NCI-H446 (cell line): ENCODE data around the gene TRPC5OS.

Source experiments
- DNase-seq, 2 experiments: peaks; one replicate each; lab custom pipeline; 2025; lab: John Stamatoyannopoulos, UW

The TRPC5OS gene

GRCh38 chrX:111896148-111896547 lies 20.2 kb downstream of the TRPC5OS start:
- DNase-seq: no peak

GRCh38 chrX:111914398-111915090 lies 38.6 kb downstream of the TRPC5OS start:
- no peak for DNase-seq

GRCh38 chrX:111917591-111917990 lies 41.6 kb downstream of the TRPC5OS start:
- DNase-seq: no peak

DNA sequence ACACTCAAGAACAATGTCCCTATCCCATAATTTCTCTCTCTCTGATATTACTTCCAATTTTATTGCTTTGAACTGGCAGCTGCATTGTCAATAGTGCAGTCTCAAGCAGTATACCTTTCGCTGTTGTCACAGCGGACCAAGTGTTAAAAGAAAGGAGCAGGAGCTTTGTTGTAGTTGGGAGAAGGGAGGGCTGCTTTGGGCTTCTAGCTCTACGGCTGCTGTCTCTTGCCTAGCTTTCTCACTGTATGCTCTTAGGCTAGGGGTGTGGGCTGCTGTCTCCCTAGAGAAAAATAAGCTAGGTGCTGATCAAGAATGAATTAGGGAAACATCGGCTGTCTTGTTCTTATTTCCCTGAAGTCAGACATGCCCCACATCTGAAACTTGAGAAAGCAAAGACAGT lies 52.5 kb downstream of the TRPC5OS start:
- DNase-seq: no peak
